Cardiac fibroblast (primary cell): ENCODE results near the gene TBX1.

Experiments
- DNase-seq, 2 donors: peaks; one replicate each; pipeline versions ENCODE4 v3.0.0 to v3.0.0-alpha.2; 2010; ENCODE audit warnings: low read depth in 2 of 2
- H3K4me3 ChIP-seq, 2 donors: replicated peaks in 1 of 2; 1 replicate in 1 of 2; 2 replicates in 1 of 2; pipeline ENCODE4 v1.5.1; 2011; ENCODE audit warnings: low read depth in 2 of 2, low read length in 2 of 2, mild to moderate bottlenecking in 2 of 2, moderate library complexity in 1 of 2
- TF ChIP-seq, protein P1 (sequence below): IDR thresholded peaks from one replicate; pipeline ENCODE4 v1.5.1; 2011; ENCODE audit warnings: low read depth, mild to moderate bottlenecking, low read length, inconsistent platforms

TBX1 gene

DNA sequence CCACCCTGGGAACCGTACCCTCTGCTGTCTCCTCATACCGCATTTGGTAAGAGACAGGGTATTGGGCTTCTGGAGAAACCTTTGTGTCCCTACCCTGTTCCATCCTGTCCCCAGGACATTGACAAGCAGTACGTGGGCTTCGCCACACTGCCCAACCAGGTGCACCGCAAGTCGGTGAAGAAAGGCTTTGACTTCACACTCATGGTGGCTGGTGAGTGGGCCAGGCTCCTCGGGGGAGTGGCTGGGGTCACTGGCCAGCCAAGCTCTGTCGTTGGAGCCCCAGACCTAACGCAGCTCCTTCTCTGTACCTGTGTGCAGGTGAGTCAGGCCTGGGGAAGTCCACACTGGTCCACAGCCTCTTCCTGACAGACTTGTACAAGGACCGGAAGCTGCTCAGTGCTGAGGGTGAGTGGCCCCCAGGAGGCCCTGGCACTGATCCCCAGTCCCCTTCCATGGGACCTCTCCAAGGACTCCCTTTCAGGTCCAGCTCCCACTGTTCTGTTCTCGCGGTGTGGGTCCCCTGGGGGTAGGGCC, 41.0 kb upstream of the TBX1 start:
- DNase-seq = no peak
- TF ChIP-seq, protein P1, sequence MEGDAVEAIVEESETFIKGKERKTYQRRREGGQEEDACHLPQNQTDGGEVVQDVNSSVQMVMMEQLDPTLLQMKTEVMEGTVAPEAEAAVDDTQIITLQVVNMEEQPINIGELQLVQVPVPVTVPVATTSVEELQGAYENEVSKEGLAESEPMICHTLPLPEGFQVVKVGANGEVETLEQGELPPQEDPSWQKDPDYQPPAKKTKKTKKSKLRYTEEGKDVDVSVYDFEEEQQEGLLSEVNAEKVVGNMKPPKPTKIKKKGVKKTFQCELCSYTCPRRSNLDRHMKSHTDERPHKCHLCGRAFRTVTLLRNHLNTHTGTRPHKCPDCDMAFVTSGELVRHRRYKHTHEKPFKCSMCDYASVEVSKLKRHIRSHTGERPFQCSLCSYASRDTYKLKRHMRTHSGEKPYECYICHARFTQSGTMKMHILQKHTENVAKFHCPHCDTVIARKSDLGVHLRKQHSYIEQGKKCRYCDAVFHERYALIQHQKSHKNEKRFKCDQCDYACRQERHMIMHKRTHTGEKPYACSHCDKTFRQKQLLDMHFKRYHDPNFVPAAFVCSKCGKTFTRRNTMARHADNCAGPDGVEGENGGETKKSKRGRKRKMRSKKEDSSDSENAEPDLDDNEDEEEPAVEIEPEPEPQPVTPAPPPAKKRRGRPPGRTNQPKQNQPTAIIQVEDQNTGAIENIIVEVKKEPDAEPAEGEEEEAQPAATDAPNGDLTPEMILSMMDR = no peak
- H3K4me3 ChIP-seq = no peak overlapping the region

DNA sequence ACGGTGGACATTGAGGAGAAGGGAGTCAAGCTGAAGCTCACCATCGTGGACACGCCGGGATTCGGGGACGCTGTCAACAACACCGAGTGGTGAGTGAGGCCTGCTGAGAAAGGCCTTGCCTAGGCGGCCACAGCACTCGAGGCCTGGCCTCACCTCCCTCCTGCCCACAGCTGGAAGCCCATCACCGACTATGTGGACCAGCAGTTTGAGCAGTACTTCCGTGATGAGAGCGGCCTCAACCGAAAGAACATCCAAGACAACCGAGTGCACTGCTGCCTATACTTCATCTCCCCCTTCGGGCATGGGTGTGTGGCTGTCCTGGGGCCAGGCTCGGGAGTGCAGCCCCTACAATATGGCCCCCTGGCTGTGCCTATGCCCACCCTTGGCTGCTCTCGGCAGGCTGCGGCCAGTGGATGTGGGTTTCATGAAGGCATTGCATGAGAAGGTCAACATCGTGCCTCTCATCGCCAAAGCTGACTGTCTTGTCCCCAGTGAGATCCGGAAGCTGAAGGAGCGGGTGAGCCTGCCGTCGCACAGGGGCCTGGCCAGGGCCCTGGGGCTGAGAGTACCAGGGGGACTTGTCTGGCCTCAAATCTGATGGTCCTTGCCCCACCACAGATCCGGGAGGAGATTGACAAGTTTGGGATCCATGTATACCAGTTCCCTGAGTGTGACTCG, 40.3 kb upstream of the TBX1 start:
- no peak for DNase-seq
- no peak overlapping the region for H3K4me3 ChIP-seq
- TF ChIP-seq, protein P1 = no peak

DNA sequence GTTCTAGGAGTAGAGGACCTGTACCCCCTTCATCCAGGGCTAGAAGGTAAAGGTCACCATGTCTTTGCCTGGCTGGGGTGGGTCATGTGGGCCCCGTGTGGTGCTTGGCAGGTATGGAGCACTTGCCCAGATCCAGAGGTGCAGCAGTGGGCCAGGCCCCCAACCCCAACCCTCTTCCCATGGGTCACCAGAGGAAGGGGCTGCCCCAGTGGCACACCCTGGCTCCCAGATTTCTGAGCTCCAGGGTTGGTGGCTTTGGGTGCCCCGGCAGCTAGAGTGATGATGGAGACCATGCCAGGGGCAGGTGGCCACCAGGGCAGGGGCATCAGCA, 39.6 kb upstream of the TBX1 start:
- no peak for DNase-seq
- no peak overlapping the region for H3K4me3 ChIP-seq
- TF ChIP-seq, protein P1 = no peak

DNA sequence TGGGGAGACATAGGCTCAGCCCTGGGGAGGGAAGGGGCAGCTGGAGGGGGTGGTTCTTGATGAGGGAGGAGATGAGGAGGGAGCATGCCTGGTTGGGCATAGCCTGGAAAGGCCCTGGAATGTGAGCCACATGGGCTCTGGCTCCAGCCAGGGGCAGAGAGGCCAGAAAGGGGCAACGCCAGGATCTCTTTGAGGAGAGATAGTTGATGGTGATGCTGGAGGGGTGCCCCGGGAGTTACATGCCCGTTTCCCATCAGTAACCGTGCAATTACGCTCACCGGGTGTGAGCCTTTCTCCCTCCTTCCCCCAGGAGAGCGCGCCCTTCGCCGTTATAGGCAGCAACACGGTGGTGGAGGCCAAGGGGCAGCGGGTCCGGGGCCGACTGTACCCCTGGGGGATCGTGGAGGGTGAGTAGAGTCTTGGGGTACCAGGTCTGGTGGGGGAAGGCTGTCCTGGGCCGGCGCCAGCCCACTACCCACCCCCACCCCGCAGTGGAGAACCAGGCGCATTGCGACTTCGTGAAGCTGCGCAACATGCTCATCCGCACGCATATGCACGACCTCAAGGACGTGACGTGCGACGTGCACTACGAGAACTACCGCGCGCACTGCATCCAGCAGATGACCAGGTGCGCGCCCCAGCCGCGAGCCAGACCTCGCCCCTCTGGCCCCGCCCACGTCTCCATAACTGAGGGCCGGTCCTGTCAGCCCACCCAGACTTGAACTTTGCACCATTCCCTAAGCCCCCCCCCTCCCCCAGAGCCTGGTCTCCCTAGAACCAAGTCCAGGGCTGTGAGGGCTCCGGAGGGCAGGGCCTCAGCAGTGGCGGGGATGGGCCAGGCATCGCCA, 39.0 kb upstream of the TBX1 start:
- DNase-seq = no peak

DNA sequence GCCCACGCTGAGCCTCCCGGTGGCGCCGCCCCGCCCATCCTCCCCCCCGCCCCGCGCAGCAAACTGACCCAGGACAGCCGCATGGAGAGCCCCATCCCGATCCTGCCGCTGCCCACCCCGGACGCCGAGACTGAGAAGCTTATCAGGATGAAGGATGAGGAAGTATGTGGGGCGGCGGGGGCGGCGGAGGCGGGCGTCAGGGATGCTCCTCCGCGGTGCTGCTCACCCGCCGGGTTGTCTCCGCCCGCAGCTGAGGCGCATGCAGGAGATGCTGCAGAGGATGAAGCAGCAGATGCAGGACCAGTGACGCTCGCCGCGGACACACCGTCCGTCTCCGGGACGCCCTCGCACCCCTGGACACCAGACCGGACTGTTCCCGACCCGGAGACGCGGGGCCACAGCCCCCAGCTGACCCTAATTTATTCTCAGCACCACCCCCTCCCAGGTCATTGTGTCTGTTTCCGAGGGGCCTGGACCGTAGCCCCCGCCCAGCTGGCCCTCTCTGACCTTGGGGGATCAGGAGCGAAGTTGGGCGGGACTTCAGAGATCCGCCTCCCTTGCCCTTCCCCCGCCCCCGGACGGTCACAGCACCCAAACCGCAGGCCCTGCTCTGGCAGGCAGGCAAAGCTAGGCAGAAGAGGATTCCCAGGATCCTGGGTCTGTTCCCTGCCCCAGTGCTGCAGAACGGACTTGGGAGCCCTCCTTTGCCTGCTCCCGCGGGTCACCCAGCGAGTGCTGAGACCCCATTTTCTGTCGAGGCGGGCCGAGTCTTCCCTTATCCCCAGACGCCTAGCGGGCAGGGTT, 38.2 kb upstream of the TBX1 start:
- TF ChIP-seq, protein P1 = no peak
- no peak for DNase-seq
- no peak overlapping the region for H3K4me3 ChIP-seq

More for the DNA sequence above, 39.0 kb upstream of the TBX1 start:
- no peak overlapping the region for H3K4me3 ChIP-seq
- TF ChIP-seq, protein P1 = no peak

DNA sequence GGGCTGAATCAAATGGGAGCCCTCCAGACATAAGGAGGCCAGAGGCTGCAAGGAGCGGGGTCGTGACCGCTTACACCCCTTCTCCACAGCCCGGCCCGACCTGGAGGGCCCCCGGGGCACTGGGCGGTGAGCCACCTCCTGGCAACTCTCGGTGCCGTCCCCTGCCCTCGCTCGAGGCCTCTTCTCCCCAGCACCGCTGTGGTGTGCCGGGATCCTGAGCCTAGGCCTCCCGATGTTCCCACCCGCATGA, 37.7 kb upstream of the TBX1 start:
- H3K4me3 ChIP-seq = no peak overlapping the region
- TF ChIP-seq, protein P1 = no peak
- DNase-seq = no peak
